ENCODE data around the gene PIP5K1B. TPM values are rescaled to one million over a fixed set of nuclear protein-coding genes. Genes with fewer than 3 reads are reported as not detected.

PIP5K1B gene
- total RNA-seq, 1 experiment from 2014 or later = 2.5 TPM

DNA sequence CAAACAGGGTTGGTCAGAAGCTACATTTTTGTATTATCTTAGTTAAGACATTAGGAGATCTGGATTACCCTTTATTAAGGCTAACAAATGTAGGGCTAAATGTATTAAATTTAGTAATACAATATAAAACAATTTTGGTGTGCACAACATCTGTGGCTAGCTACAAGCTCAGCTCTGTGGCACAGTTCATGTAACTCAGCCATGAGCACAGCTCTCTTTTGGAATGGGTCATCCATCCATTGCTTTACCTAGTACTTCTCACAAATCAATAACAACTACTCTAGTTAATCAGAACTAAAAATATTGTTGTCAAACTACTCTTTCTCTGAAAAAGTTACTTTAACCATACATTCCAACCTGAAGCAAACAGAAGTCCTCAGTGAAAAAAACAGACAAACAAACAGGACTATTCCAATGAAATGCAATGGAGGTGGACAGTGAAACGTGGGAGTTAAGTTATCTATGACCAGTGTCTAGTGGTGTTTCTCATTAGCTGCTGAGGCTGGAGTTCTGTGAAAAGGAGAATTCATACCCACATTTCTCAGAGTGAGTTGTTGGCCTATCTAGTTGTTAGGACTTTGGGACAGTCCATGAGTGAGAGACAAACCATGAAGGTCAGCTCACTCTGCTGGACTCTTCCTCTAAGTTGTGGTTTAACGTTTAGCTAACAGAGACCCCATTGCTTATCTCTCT lies 55.1 kb downstream of the PIP5K1B start:
- H3K56ac ChIP-seq (ENCODE audit: insufficient read length, low read depth, low read length) = no peak overlapping the region
- WGBS (ENCODE audit: extremely low coverage, insufficient read length, low lambda C conversion rate) = no CpG with 5 or more reads among the region's 2 CpGs
- TF ChIP-seq, protein P1, sequence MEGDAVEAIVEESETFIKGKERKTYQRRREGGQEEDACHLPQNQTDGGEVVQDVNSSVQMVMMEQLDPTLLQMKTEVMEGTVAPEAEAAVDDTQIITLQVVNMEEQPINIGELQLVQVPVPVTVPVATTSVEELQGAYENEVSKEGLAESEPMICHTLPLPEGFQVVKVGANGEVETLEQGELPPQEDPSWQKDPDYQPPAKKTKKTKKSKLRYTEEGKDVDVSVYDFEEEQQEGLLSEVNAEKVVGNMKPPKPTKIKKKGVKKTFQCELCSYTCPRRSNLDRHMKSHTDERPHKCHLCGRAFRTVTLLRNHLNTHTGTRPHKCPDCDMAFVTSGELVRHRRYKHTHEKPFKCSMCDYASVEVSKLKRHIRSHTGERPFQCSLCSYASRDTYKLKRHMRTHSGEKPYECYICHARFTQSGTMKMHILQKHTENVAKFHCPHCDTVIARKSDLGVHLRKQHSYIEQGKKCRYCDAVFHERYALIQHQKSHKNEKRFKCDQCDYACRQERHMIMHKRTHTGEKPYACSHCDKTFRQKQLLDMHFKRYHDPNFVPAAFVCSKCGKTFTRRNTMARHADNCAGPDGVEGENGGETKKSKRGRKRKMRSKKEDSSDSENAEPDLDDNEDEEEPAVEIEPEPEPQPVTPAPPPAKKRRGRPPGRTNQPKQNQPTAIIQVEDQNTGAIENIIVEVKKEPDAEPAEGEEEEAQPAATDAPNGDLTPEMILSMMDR (conservative IDR thresholded peaks at IDR 0.05) = no peak

More for the DNA sequence above, 55.1 kb downstream of the PIP5K1B start:
- Histone ChIP-seq H3T11ph (ENCODE audit: low read length) (no peak overlapping the region), H2BK12ac (ENCODE audit: insufficient read length, low read depth, low read length) (no peak overlapping the region), H4K91ac (ENCODE audit: insufficient read length, low read depth, low read length) (no peak overlapping the region), H3K9ac (ENCODE audit: extremely low read depth, insufficient read length, low read length) (no peak overlapping the region), H4K5ac (ENCODE audit: insufficient read length, low read depth, low read length) (no peak overlapping the region), H3K79me1 (ENCODE audit: insufficient read depth, low read depth, low read length, poor library complexity, severe bottlenecking) (no peaks in the 10 kb centered on the region), H4K8ac (replicated peaks; ENCODE audit: insufficient read length, low read depth, low read length) (no peak overlapping the region), H3K9me3 (ENCODE audit: control insufficient read depth, low read depth, low read length) (no peaks in the 10 kb centered on the region), H2BK20ac (ENCODE audit: low read depth, low read length, poor library complexity, severe bottlenecking) (no peak overlapping the region), H2AK5ac (ENCODE audit: insufficient read length, low read length) (no peak overlapping the region), H2BK5ac (ENCODE audit: insufficient read length, low read length) (no peak overlapping the region), H3K23me2 (ENCODE audit: insufficient read length, low read depth, low read length, poor library complexity, severe bottlenecking) (no peaks in the 10 kb centered on the region), H3K4me1 (ENCODE audit: insufficient read depth, low read length) (0 out of 2 replicates have a peak, but pooled peaks cover 4% of the 10 kb centered on the region), H2BK120ac (ENCODE audit: low read depth, low read length, poor library complexity, severe bottlenecking) (no peak overlapping the region), H3K4me2 (ENCODE audit: insufficient read depth, insufficient read length, low read length) (no peak overlapping the region), H3K23ac (ENCODE audit: insufficient read length, low read depth, low read length) (no peak overlapping the region), H3K14ac (ENCODE audit: insufficient read depth, low read length) (no peak overlapping the region), H3K27ac (ENCODE audit: insufficient read length, low read depth, low read length) (no peak overlapping the region), H4K20me1 (ENCODE audit: control insufficient read depth, insufficient read depth, insufficient read length) (no peaks in the 10 kb centered on the region), H2AFZ (ENCODE audit: low read length) (no peak overlapping the region), H3K18ac (ENCODE audit: insufficient read length, low read depth, low read length) (no peak overlapping the region), H2BK15ac (ENCODE audit: low read depth, low read length) (no peak overlapping the region), H3K27me3 (ENCODE audit: insufficient read depth, low read length) (no peaks in the 10 kb centered on the region), H3K79me2 (ENCODE audit: insufficient read depth, low read length) (no peaks in the 10 kb centered on the region), H3K4ac (ENCODE audit: low read depth, low read length) (no peak overlapping the region)
- H3K27ac Mint-ChIP-seq = no peak overlapping the region
- H3K4me3 Mint-ChIP-seq = no peak overlapping the region
- H3K4me1 Mint-ChIP-seq = peaks cover 9 to 10% of the 10 kb centered on the region in 2 experiments
- no peaks in the 10 kb centered on the region for H3K9me3 Mint-ChIP-seq
- DNase-seq = no peak
- H3K27me3 Mint-ChIP-seq (ENCODE audit: low read depth) = peaks cover 4% of the 10 kb centered on the region; the same call in 1 of the 2 replicates
- H3K36me3 Mint-ChIP-seq (ENCODE audit: insufficient read depth in 1 of 3, low read depth in 3 of 3) = peaks cover 0 to 7% (median 0%) of the 10 kb centered on the region in 3 experiments; a peak in 2 of 7 replicates
